Loucy (cell line): ENCODE results near the gene DPT.

Experiments used
- H2AFZ ChIP-seq: fragments of 200-600 bp; sonication (generic); 2 replicates; pipeline ENCODE4 v1.6.0; 2016; ENCODE audit warnings: antibody characterized with exemption, mild to moderate bottlenecking, low read length, moderate library complexity
- H3F3A ChIP-seq: fragments of 200-600 bp; 2 replicates; pipeline ENCODE4 v1.6.0; 2016; ENCODE audit warnings: antibody characterized with exemption, low read depth, mild to moderate bottlenecking
- H3K27me3 ChIP-seq: fragments of 200-600 bp; sonication (generic); 2 replicates; pipeline ENCODE4 v1.6.1; 2014; ENCODE audit warnings: low read length, mild to moderate bottlenecking; ENCODE audit not compliant: insufficient read depth, poor library complexity, severe bottlenecking
- H3K36me3 ChIP-seq: fragments of 200-600 bp; sonication (generic); 2 replicates; pipeline ENCODE4 v1.6.1; 2016; ENCODE audit warnings: low read length; ENCODE audit not compliant: insufficient read depth
- H3K4me1 ChIP-seq: fragments of 200-600 bp; sonication (generic); 2 replicates; pipeline ENCODE4 v1.5.1; 2014; ENCODE audit warnings: low read length, mild to moderate bottlenecking; ENCODE audit not compliant: insufficient read depth, poor library complexity, severe bottlenecking
- H3K4me2 ChIP-seq: fragments of 200-600 bp; sonication (generic); 2 replicates; pipeline ENCODE4 v1.6.0; 2014; ENCODE audit warnings: antibody characterized with exemption, low read length, low read depth, mild to moderate bottlenecking; ENCODE audit not compliant: poor library complexity, severe bottlenecking
- H3K4me3 ChIP-seq: fragments of 200-600 bp; sonication (generic); 2 replicates; pipeline ENCODE4 v1.5.1; 2014; ENCODE audit warnings: low read length, mild to moderate bottlenecking, mixed read lengths; ENCODE audit not compliant: poor library complexity, severe bottlenecking
- H3K79me2 ChIP-seq: fragments of 200-600 bp; sonication (generic); 2 replicates; pipeline ENCODE4 v1.6.1; 2014; ENCODE audit warnings: low read length; ENCODE audit not compliant: insufficient read depth
- H3K9ac ChIP-seq: fragments of 200-600 bp; sonication (generic); 2 replicates; pipeline ENCODE4 v1.6.0; 2014; ENCODE audit warnings: mild to moderate bottlenecking, low read depth, low read length, moderate library complexity; ENCODE audit not compliant: poor library complexity, severe bottlenecking
- H3K9me2 ChIP-seq: fragments of 200-600 bp; sonication (generic); replicated peaks from 2 replicates; pipeline ENCODE4 v1.6.1; 2016; ENCODE audit warnings: low read depth, low read length, mixed read lengths
- H3K9me3 ChIP-seq: fragments of 200-600 bp; sonication (generic); 2 replicates; pipeline ENCODE4 v1.6.1; 2014; ENCODE audit warnings: mild to moderate bottlenecking, antibody characterized with exemption, low read length, low read depth; ENCODE audit not compliant: insufficient read depth
- H4K20me1 ChIP-seq: fragments of 200-600 bp; sonication (generic); 2 replicates; pipeline ENCODE4 v1.6.0; 2014; ENCODE audit warnings: antibody characterized with exemption, low read length, mild to moderate bottlenecking; ENCODE audit not compliant: insufficient read depth, poor library complexity, severe bottlenecking
- CTCF ChIP-seq: fragments of 200-600 bp; sonication (generic); conservative IDR thresholded peaks from 2 replicates; pipeline ENCODE4 v1.5.1; 2014; ENCODE audit warnings: mild to moderate bottlenecking, antibody characterized with exemption, low read length
- EZH2phosphoT487 ChIP-seq: fragments of 200-600 bp; IDR thresholded peaks from 2 replicates; pipeline ENCODE4 v1.6.1; 2018; ENCODE audit warnings: antibody characterized with exemption, mild to moderate bottlenecking, moderate library complexity, borderline replicate concordance

DPT gene

GRCh38 chr1:168709405-168710363 is 19.3 kb downstream of the DPT start:
- Histone ChIP-seq H3K27me3 (no peaks in the 10 kb centered on the region), H3F3A (no peaks in the 10 kb centered on the region), H3K4me2 (no peak overlapping the region), H2AFZ (no peak overlapping the region), H3K4me3 (no peak overlapping the region), H3K9me3 (no peaks in the 10 kb centered on the region), H3K4me1 (no peaks in the 10 kb centered on the region), H3K36me3 (no peaks in the 10 kb centered on the region), H4K20me1 (no peaks in the 10 kb centered on the region), H3K9me2 (no peaks in the 10 kb centered on the region), H3K79me2 (no peaks in the 10 kb centered on the region), H3K9ac (no peak overlapping the region)
- TF ChIP-seq CTCF = no peak
- no peak for TF ChIP-seq EZH2phosphoT487

GRCh38 chr1:168708698-168709404 is 20.2 kb downstream of the DPT start:
- Histone ChIP-seq H3K9ac (no peak overlapping the region), H4K20me1 (no peaks in the 10 kb centered on the region)

More at GRCh38 chr1:168708698-168709404, 20.2 kb downstream of the DPT start:
- TF ChIP-seq EZH2phosphoT487 (no peak), CTCF (no peak)
- Histone ChIP-seq H3K4me2 (no peak overlapping the region), H3K9me2 (no peaks in the 10 kb centered on the region), H2AFZ (no peak overlapping the region), H3K9me3 (no peaks in the 10 kb centered on the region), H3F3A (no peaks in the 10 kb centered on the region), H3K36me3 (no peaks in the 10 kb centered on the region), H3K4me1 (no peaks in the 10 kb centered on the region), H3K79me2 (no peaks in the 10 kb centered on the region), H3K4me3 (no peak overlapping the region), H3K27me3 (no peaks in the 10 kb centered on the region)
